B cell (primary cell): ENCODE data around the gene LIF. TPM values are rescaled to one million over a fixed set of nuclear protein-coding genes. Genes with fewer than 3 reads are reported as not detected.

Experiments
- ATAC-seq: fragments of 200-7000 bp; cut with Tn5 transposase; one replicate; pipeline ENCODE4 v1.10.0; 2021; ENCODE audit warnings: low read depth, mild to moderate bottlenecking, moderate number of reproducible peaks, moderate library complexity
- CTCF ChIA-PET: fragments of 350-600 bp; sonication (Branson Sonifier 250); formaldehyde crosslinking; loops from one replicate; lab custom pipeline; 2021; ENCODE audit warnings: antibody characterized with exemption, inconsistent platforms; lab: Charles Lee
- POLR2A ChIA-PET: fragments of 350-600 bp; sonication (Branson Sonifier 250); formaldehyde crosslinking; loops from one replicate; lab custom pipeline; 2021; ENCODE audit warnings: antibody characterized with exemption; lab: Charles Lee
- DNase-seq: peaks from one replicate; pipeline ENCODE4 v3.0.0; 2013
- H2AFZ ChIP-seq: 2 replicates; pipeline ENCODE4 v1.6.1; 2012; ENCODE audit warnings: mild to moderate bottlenecking, low read depth, low read length; ENCODE audit not compliant: insufficient read depth, poor library complexity, severe bottlenecking
- H3K27ac ChIP-seq, 2 donors: 1 replicate in 1 of 2; 2 replicates in 1 of 2; pipeline ENCODE4 v1.5.1; 2012 to 2013; ENCODE audit warnings: low read length in 2 of 2, mild to moderate bottlenecking in 2 of 2, moderate library complexity in 1 of 2
- H3K27me3 ChIP-seq, 4 experiments: fragments of 200-600 bp in 1 of 4; sonication (generic) in 1 of 4; replicated peaks in 1 of 4; 1 replicate in 2 of 4; 2 replicates in 2 of 4; pipeline versions ENCODE4 v1.6.1 to v1.7.0; 2013 to 2016; ENCODE audit warnings: low read length in 3 of 4, mild to moderate bottlenecking in 2 of 4, mixed read lengths in 1 of 4, moderate library complexity in 1 of 4; ENCODE audit not compliant: insufficient read depth in 4 of 4, control insufficient read depth in 3 of 4; ENCODE audit errors: control extremely low read depth in 1 of 4
- H3K36me3 ChIP-seq, 2 experiments: replicated peaks in 1 of 2; 1 replicate in 1 of 2; 2 replicates in 1 of 2; pipeline versions ENCODE4 v1.6.1 to v1.7.1; 2013; ENCODE audit warnings: low read length in 1 of 2; ENCODE audit not compliant: insufficient read depth in 2 of 2, control insufficient read depth in 1 of 2; ENCODE audit errors: control extremely low read depth in 1 of 2, extremely low read depth in 1 of 2
- H3K4me1 ChIP-seq, 2 donors: fragments of 200-600 bp in 1 of 2; sonication (generic) in 1 of 2; 1 replicate in 1 of 2; 2 replicates in 1 of 2; pipeline versions ENCODE4 v1.5.1 to v1.6.1; 2013 to 2017; ENCODE audit warnings: low read length in 2 of 2; ENCODE audit not compliant: control insufficient read depth in 2 of 2, insufficient read depth in 2 of 2
- H3K4me2 ChIP-seq: replicated peaks from 2 replicates; pipeline ENCODE3; 2012; ENCODE audit warnings: mild to moderate bottlenecking, low read depth, low read length; ENCODE audit not compliant: poor library complexity, severe bottlenecking
- H3K4me3 ChIP-seq, 5 experiments: fragments of 200-600 bp in 1 of 5; sonication (generic) in 1 of 5; 1 replicate in 3 of 5; 2 replicates in 2 of 5; pipeline versions ENCODE4 v1.5.1 to v1.7.0; 2011 to 2016; ENCODE audit warnings: low read length in 4 of 5, mild to moderate bottlenecking in 4 of 5, low read depth in 2 of 5, control low read depth in 1 of 5, moderate library complexity in 1 of 5; ENCODE audit not compliant: insufficient read depth in 1 of 5; ENCODE audit errors: control extremely low read depth in 1 of 5, extremely low read depth in 1 of 5
- H3K79me2 ChIP-seq: fragments of 200-600 bp; sonication (generic); one replicate; pipeline ENCODE4 v1.6.0; 2016; ENCODE audit warnings: low read length; ENCODE audit not compliant: control insufficient read depth, insufficient read depth
- H3K9ac ChIP-seq: fragments of 200-600 bp; sonication (generic); 2 replicates; pipeline ENCODE4 v1.6.1; 2017; ENCODE audit warnings: mild to moderate bottlenecking, low read length, moderate library complexity
- H3K9me3 ChIP-seq, 3 donors: one replicate each; pipeline versions ENCODE4 v1.6.1 to v1.7.1; 2013; ENCODE audit warnings: low read length in 2 of 3; ENCODE audit not compliant: control insufficient read depth in 2 of 3, insufficient read depth in 1 of 3; ENCODE audit errors: control extremely low read depth in 1 of 3
- H4K20me1 ChIP-seq: 2 replicates; pipeline ENCODE4 v1.6.0; 2012; ENCODE audit warnings: mild to moderate bottlenecking, low read length; ENCODE audit not compliant: insufficient read depth, control insufficient read depth, poor library complexity, severe bottlenecking
- H3K27ac Mint-ChIP-seq: one replicate; pipeline ENCODE4 v1.8.0; 2021; ENCODE audit warnings: mixed read lengths
- H3K27me3 Mint-ChIP-seq: one replicate; pipeline ENCODE4 v1.8.0; 2021; ENCODE audit warnings: mixed read lengths
- H3K4me1 Mint-ChIP-seq: one replicate; pipeline ENCODE4 v1.8.0; 2021; ENCODE audit warnings: mixed read lengths
- H3K4me3 Mint-ChIP-seq: one replicate; pipeline ENCODE4 v1.8.0; 2021; ENCODE audit warnings: mixed read lengths
- H3K9me3 Mint-ChIP-seq: one replicate; pipeline ENCODE4 v1.8.0; 2022; ENCODE audit warnings: mixed read lengths; ENCODE audit not compliant: insufficient read depth
- CTCF ChIP-seq: fragments of 200-600 bp; IDR thresholded peaks from one replicate; pipeline ENCODE4 v1.8.0; 2022; ENCODE audit warnings: antibody characterized with exemption, mild to moderate bottlenecking
- EZH2 ChIP-seq: IDR thresholded peaks from 2 replicates; pipeline ENCODE4 v1.6.1; 2012; ENCODE audit warnings: borderline replicate concordance, low read depth, mild to moderate bottlenecking, moderate library complexity, low read length; ENCODE audit not compliant: insufficient read depth, poor library complexity, severe bottlenecking
- WGBS: methylation state at CpG from one replicate; pipeline ENCODE4 v1.1.5; 2013; ENCODE audit warnings: missing lambda C conversion rate; ENCODE audit not compliant: insufficient coverage; 5-methylcytosine and 5-hydroxymethylcytosine counted together
- intact Hi-C: fragments of 100-400 bp; cut with micrococcal nuclease; formaldehyde crosslinking; loops from one replicate; pipeline ENCODE4 v1.10.0; 2022
- polyA plus RNA-seq: library from polyadenylated mRNA; depleted of rRNA; stranded (reverse); fragments of >200 nt; gene quantifications from 2 replicates; pipeline ENCODE4 v1.2.3, GENCODE V29; 2012
- total RNA-seq, 2 donors: library from RNA; stranded (reverse); fragments of 120-200 nt in 1 of 2; gene quantifications; 1 replicate in 1 of 2; 2 replicates in 1 of 2; pipeline versions ENCODE4 v1.2.3 to v1.2.4, GENCODE V29; 2013 to 2022

LIF gene
- total and polyA plus RNA-seq, 2 donors (not counting 1 experiment from before 2014, with no cell fraction given), result 0.47 TPM; not detected in 1

GRCh38 chr22:30225220-30225927 lies 21.2 kb downstream of the LIF start:
- H4K20me1 ChIP-seq, result no peaks in the 10 kb centered on the region
- no peaks in the 10 kb centered on the region for H3K79me2 ChIP-seq
- Mint-ChIP-seq H3K27ac (no peak overlapping the region), H3K9me3 (no peaks in the 10 kb centered on the region), H3K4me3 (no peak overlapping the region), H3K27me3 (peaks cover 13% of the 10 kb centered on the region), H3K4me1 (peaks cover 19% of the 10 kb centered on the region)
- peaks cover 24 to 38% of the 10 kb centered on the region in 2 donors for H3K4me1 ChIP-seq
- TF ChIP-seq EZH2 (no peak), CTCF (no peak)
- no peaks in the 10 kb centered on the region for H3K36me3 ChIP-seq
- no peak overlapping the region for H2AFZ ChIP-seq
- peaks cover 0 to 4% (median 0%) of the 10 kb centered on the region in 3 donors for H3K9me3 ChIP-seq
- H3K4me3 ChIP-seq, result no peak overlapping the region
- CTCF ChIA-PET, result no interaction called here
- 83% methylated on average over 6 of the region's 7 CpGs for WGBS
- intact Hi-C loops, result no loop called here
- H3K27ac ChIP-seq, result no peak overlapping the region
- DNase-seq (no peak), ATAC-seq (no peak)
- H3K27me3 ChIP-seq, result no peaks in the 10 kb centered on the region
- no peak overlapping the region for H3K4me2 ChIP-seq
- POLR2A ChIA-PET, result no interaction called here
- H3K9ac ChIP-seq, result no peak overlapping the region

DNA sequence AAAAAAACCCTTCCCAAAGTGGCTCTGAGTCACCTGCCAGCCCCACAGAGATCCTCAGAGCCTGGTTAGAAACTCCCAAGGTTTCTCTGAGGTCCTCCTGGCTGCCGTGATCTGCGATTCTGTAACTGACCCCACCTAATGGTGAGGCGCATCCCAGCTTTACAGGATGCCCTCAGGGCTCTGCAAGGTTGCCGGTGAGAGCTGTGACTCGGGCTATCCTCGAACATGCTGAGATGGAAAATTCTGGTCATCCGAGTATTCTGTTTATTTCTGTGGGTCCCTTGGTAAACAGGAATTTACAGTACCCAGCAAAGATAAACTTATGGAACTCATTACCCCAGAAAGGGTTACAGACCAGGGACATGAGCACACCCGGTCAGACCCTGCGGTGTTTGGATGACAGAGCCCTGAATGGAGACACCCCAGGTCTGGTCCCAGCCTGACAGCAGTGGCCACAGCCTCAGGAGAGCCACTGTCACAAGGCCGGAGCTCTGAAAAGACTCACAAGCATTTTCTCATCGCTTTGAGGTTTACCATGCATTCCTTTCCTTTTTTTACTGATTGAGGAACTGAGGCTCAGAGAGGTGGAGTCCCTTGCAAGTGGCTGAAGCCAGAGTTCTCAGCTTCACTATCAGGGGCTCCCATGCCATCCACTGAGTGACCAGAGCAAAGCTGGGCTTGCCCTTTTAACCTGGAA lies 22.2 kb downstream of the LIF start:
- no peak overlapping the region for H3K27ac ChIP-seq
- no peak overlapping the region for H3K9ac ChIP-seq
- no peaks in the 10 kb centered on the region for H3K36me3 ChIP-seq
- intact Hi-C loops, result no loop called here
- ATAC-seq, result no peak
- H3K4me1 ChIP-seq, result peaks cover 26 to 42% of the 10 kb centered on the region in 2 donors
- no peaks in the 10 kb centered on the region for H4K20me1 ChIP-seq
- H2AFZ ChIP-seq, result no peak overlapping the region
- Mint-ChIP-seq H3K4me1 (peaks cover 21% of the 10 kb centered on the region), H3K27ac (no peak overlapping the region), H3K4me3 (no peak overlapping the region), H3K9me3 (no peaks in the 10 kb centered on the region), H3K27me3 (peaks cover 13% of the 10 kb centered on the region)
- ChIA-PET CTCF (no interaction called here), POLR2A (no interaction called here)
- H3K9me3 ChIP-seq, result peaks cover 0 to 4% (median 0%) of the 10 kb centered on the region in 3 donors
- 78% methylated on average over 8 of the region's 11 CpGs for WGBS
- H3K4me2 ChIP-seq, result no peak overlapping the region
- no peak overlapping the region for H3K4me3 ChIP-seq
- H3K27me3 ChIP-seq, result no peaks in the 10 kb centered on the region
- H3K79me2 ChIP-seq, result no peaks in the 10 kb centered on the region
- TF ChIP-seq CTCF, result no peak
- no peak for TF ChIP-seq EZH2
- no peak for DNase-seq
